Thyroid gland (tissue), 4 donors: ENCODE results near the gene MEMO1.
"Not testable (repeated sequence)": the region's sequence is repeated elsewhere in the genome, so short reads cannot be mapped to it uniquely, and the experiment has no call there.

Experiments
- CTCF ChIP-seq, 6 experiments: fragments of 200-600 bp in 3 of 6; fragments of 450-650 bp in 3 of 6; sonication (generic) in 3 of 6; IDR thresholded peaks; one replicate each; pipeline ENCODE4 v1.5.1; 2016 to 2019; ENCODE audit warnings: antibody characterized with exemption in 6 of 6, mild to moderate bottlenecking in 2 of 6, inconsistent platforms in 1 of 6, moderate library complexity in 1 of 6
- POLR2A ChIP-seq, 2 donors: fragments of 450-650 bp; IDR thresholded peaks; one replicate each; pipeline ENCODE4 v1.6.1; 2017; ENCODE audit warnings: antibody characterized with exemption in 2 of 2, mild to moderate bottlenecking in 2 of 2, moderate library complexity in 1 of 2

DNA sequence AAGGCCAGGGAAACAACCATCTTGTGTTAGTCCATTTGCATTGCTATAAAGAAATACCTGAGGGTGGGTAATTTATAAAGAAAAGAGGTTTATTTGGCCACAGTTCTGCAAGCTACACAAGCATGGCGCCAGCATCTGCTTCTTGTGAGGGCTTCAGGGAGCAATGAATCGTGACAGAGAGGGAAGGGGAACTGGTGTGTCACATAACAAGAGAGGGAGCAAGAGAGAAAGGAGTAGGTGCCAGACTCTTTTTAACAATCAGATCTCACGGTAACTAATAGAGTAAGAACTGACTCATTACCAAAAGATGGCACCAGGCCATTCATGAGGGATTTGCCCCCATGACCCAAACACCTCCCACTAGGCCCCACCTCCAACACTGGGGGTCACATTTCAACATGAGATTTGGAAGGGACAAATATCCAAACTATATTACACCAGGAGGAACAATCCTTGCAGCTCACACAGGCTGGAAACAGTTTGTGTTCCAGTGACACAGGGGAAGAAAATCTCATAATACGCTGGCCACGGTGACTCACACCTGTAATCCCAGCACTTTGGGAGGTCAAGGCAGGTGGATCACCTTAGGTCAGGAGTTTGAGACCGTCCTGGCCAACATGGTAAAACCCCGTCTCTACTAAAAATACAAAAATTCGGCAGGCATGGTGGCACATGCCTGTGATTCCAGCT is 23.5 kb upstream of the MEMO1 start:
- TF ChIP-seq POLR2A, CTCF (IDR thresholded peaks at IDR 0.05): not testable (repeated sequence)
